Measurements from ENCODE around the gene CDH22. TPM values are rescaled to one million over a fixed set of nuclear protein-coding genes. Genes with fewer than 3 reads are reported as not detected.

Gene CDH22
- total RNA-seq, 2 donors from 2014 or later = 0.12 to 0.13 TPM

DNA sequence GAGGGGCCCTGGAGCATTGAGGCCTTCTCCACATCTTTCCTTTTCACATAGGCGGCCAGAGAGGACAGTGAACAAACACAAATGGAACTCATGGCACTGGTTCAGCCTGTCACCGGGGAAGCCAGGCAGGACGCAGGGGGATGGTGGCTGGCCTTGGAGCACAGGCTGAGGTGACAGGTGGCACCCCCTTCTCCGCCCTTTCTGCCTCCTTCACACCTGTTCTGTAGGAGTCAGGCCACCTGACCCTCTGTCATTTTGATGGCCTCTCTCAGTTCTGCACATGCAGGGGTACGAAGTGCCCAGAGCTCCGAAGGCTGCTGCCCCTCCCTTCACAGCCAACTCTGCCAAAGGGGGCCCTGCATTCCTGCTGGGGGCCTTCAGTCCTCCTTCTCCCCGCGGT is 129.4 kb downstream of the CDH22 start:
- peaks cover 19% of the 10 kb centered on the region for H3K27me3 ChIP-seq
- no peak for DNase-seq

DNA sequence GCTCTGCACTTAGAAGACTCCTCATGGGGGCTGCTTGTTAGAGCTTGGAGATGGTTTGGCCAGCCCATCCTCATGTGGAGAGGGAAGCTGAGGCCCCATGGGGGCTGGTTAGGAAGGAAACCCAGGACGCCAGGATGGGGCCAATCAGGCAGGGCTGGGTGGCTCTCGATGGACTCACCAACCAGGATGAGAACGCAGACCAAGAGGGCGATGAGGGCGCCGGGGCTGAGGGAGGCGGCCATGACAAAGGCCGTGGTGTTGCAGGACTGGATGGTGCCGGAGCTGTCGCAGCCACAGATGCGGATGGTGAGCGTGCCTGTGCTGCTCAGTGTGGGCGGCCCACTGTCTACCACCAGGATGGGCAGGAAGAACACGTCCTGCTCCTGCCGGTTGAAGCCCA is 130.5 kb downstream of the CDH22 start:
- no peaks in the 10 kb centered on the region for H3K4me1 ChIP-seq

More for the DNA sequence above, 129.4 kb downstream of the CDH22 start:
- intact Hi-C loops (cut with DNase I) = loop anchor here (5.0 kb wide), 1 partner anchor 157 kb away; no protein-coding TSS in a partner anchor
- H3K4me3 ChIP-seq = no peak overlapping the region
- H3K4me1 ChIP-seq = no peaks in the 10 kb centered on the region
- no peaks in the 10 kb centered on the region for H3K9me3 ChIP-seq
- no peaks in the 10 kb centered on the region for H3K36me3 ChIP-seq
- TF ChIP-seq, protein P1, sequence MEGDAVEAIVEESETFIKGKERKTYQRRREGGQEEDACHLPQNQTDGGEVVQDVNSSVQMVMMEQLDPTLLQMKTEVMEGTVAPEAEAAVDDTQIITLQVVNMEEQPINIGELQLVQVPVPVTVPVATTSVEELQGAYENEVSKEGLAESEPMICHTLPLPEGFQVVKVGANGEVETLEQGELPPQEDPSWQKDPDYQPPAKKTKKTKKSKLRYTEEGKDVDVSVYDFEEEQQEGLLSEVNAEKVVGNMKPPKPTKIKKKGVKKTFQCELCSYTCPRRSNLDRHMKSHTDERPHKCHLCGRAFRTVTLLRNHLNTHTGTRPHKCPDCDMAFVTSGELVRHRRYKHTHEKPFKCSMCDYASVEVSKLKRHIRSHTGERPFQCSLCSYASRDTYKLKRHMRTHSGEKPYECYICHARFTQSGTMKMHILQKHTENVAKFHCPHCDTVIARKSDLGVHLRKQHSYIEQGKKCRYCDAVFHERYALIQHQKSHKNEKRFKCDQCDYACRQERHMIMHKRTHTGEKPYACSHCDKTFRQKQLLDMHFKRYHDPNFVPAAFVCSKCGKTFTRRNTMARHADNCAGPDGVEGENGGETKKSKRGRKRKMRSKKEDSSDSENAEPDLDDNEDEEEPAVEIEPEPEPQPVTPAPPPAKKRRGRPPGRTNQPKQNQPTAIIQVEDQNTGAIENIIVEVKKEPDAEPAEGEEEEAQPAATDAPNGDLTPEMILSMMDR (IDR thresholded peaks at IDR 0.05) = no peak
- H3K27ac ChIP-seq = no peak overlapping the region
- H3K9ac ChIP-seq (ENCODE audit: low read depth in 2 of 2, low read length in 2 of 2) = no peak overlapping the region

GRCh38 chr20:46176739-46177378 is 131.4 kb downstream of the CDH22 start:
- peaks cover 24% of the 10 kb centered on the region for H3K27me3 ChIP-seq
- no peak overlapping the region for H3K4me3 ChIP-seq
- DNase-seq = no peak
- H3K9me3 ChIP-seq = no peaks in the 10 kb centered on the region
- intact Hi-C loops (cut with DNase I) = loop anchor here (5.0 kb wide), 1 partner anchor 155 kb away; no protein-coding TSS in a partner anchor
- H3K36me3 ChIP-seq = no peaks in the 10 kb centered on the region
- H3K4me1 ChIP-seq = no peaks in the 10 kb centered on the region
- TF ChIP-seq, protein P1 (IDR thresholded peaks at IDR 0.05) = no peak
- H3K27ac ChIP-seq = no peak overlapping the region
- no peak overlapping the region for H3K9ac ChIP-seq (ENCODE audit: low read depth in 2 of 2, low read length in 2 of 2)

More for the DNA sequence above, 130.5 kb downstream of the CDH22 start:
- Histone ChIP-seq H3K36me3 (no peaks in the 10 kb centered on the region), H3K9me3 (no peaks in the 10 kb centered on the region), H3K4me3 (no peak overlapping the region), H3K9ac (ENCODE audit: low read depth in 2 of 2, low read length in 2 of 2) (no peak overlapping the region), H3K27me3 (peaks cover 24% of the 10 kb centered on the region), H3K27ac (no peak overlapping the region)
- TF ChIP-seq, protein P1 (IDR thresholded peaks at IDR 0.05) = no peak
- intact Hi-C loops (cut with DNase I) = loop anchor here (5.0 kb wide), 1 partner anchor 155 kb away; no protein-coding TSS in a partner anchor
- DNase-seq = no peak

GRCh38 chr20:46175127-46175494 is 133.2 kb downstream of the CDH22 start:
- Histone ChIP-seq H3K4me1 (no peaks in the 10 kb centered on the region), H3K9me3 (no peaks in the 10 kb centered on the region), H3K9ac (ENCODE audit: low read depth in 2 of 2, low read length in 2 of 2) (no peak overlapping the region), H3K27me3 (peaks cover 24% of the 10 kb centered on the region), H3K4me3 (no peak overlapping the region), H3K27ac (no peak overlapping the region), H3K36me3 (no peaks in the 10 kb centered on the region)
- intact Hi-C loops (cut with DNase I) = loop anchor here (5.0 kb wide), 1 partner anchor 153 kb away; no protein-coding TSS in a partner anchor
- TF ChIP-seq, protein P1 (IDR thresholded peaks at IDR 0.05) = no peak
- no peak for DNase-seq

DNA sequence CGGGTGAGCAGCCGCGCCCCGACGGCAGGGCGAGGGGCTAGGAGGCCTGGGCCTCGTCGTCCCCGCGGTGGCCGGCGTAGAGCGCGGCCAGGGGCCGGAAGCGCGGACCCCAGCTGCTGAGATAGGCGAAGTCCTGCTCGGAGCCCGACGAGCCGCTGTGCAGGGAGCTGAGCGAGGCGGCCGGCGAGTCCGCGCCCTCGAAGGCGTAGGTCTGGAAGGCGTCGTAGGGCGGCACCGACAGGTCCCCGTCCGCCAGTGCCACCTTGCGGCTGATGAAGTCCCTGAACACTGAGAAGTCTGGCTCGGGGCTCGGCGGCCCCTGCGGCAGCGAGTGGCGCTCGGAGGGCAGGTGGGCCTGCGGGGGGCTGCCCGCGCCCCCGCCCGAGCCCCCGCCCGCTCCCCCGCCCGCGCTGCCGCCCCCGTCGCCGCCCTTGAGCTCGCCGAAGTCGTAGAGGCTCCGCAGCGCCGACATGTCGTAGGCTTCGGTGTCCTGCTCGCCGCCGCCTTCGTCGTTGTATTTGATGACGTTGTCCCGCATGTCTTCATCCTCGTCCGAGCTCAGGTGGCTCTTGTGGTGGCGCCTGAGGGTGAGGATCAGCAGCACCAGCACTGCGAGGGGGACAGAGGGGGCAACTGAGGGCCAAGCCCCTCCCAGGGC is 133.7 kb downstream of the CDH22 start:
- Histone ChIP-seq H3K4me1 (no peaks in the 10 kb centered on the region), H3K9ac (ENCODE audit: low read depth in 2 of 2, low read length in 2 of 2) (no peak overlapping the region), H3K9me3 (no peaks in the 10 kb centered on the region), H3K27ac (no peak overlapping the region), H3K27me3 (peaks cover 24% of the 10 kb centered on the region), H3K36me3 (no peaks in the 10 kb centered on the region), H3K4me3 (no peak overlapping the region)
- TF ChIP-seq, protein P1 (IDR thresholded peaks at IDR 0.05) = peak; percentile 31
- intact Hi-C loops (cut with DNase I) = loop anchor here (5.0 kb wide), 1 partner anchor 152 kb away; no protein-coding TSS in a partner anchor
- peak; percentile 70 for DNase-seq

Measured in colonic mucosa (tissue), 4 donors.